Measurements from ENCODE around the gene HMCN1.
A peak's percentile ranks its signal among the peaks of the same experiment; 100 is the strongest.

HMCN1 gene

GRCh38 chr1:186044079-186044685 is 310.0 kb downstream of the HMCN1 start:
- no peak for DNase-seq

DNA sequence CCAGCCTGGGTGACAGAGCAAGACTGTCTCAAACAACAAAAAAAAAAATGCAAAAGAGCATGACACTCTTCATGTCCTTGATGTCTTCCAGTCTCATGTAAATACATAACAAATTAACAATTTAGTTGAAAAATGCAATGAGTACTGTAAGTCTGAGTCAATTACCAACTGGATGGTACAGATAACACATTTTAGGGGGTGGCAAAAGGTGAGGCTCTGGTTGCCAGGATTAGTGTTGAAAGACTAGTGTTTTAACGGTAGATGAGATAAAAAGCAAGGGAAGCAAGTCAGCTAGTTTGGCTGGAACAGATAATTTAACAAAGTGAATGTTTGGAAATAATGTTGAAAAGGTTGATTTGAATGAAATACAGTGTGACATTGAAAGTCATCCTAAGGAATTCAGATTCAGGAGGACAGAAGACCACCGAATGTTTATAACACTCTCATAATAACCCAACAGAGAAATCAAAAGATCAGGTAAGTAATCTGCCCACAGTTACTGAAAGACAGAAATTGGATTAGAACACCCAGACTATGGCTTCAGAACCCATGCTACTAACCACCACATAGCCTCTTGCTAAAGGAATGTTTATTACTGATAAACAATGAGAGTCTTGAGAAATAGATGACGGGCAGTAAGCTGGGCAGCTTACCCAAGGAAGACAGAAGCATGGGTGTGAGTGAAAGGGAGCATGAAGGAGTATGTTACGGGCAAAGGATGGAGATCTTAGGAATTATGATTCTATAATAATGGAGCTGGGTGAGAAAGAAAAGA is 312.4 kb downstream of the HMCN1 start:
- no peak for DNase-seq

GRCh38 chr1:186050360-186050759 is 316.2 kb downstream of the HMCN1 start:
- DNase-seq, result peak; percentile 11

DNA sequence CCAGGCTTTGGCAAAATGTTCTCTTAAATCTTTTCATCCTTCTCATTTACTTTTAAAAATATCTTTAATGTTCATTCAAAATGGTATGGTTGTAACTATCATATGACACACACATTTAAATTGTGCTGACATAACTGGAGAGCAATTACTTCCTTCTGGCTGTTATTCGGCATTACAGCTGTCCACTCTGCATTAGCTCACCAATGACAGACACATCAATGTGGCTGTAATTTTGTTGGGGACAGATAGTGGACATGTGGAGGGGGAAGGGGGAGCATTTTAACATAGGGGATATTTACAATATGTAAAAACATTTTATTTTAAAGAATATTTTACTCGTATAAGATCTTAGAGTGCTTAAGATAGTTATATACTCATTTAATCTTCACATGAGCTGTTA is 319.8 kb downstream of the HMCN1 start:
- no peak for DNase-seq

- no peak for DNase-seq
Measured at GRCh38 chr1:186054932-186055331, 320.7 kb downstream of the HMCN1 start.

GRCh38 chr1:186055846-186056245 is 321.7 kb downstream of the HMCN1 start:
- peak; percentile 14 for DNase-seq

DNA sequence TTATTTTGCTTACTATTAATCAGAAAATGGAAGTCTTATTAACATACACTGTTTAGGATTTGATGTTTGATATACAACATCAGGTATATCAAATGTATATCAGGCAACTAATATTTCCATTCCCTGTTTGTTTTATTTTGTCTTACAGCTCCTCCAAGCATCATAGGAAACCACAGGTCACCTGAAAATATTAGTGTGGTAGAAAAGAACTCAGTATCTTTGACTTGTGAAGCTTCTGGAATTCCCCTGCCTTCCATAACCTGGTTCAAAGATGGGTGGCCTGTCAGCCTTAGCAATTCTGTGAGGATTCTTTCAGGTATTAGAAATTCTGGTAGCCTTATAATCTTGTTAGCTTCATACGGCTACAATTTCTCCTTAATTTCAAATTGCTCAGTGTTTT is 322.9 kb downstream of the HMCN1 start:
- no peak for DNase-seq

DNA sequence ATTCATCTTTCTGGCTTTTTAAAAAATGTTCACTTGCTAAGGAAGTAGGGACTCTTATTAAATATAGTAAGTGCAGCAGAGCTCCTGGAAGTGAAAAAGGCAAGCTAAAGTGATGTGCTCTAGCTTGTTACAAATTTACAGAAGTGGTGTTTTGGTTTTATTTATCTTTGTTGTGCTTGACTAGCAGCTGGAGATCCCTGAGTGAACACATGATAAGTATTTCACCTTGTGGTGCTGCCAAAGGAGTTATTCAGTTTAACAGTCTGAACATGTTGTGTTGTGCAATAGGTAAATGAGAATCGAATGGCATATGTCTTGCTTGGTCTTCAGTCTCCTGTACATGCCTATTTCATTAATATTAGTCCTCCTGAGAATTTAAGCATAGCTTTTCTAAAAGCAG is 325.1 kb downstream of the HMCN1 start:
- DNase-seq, result peak; percentile 25

DNA sequence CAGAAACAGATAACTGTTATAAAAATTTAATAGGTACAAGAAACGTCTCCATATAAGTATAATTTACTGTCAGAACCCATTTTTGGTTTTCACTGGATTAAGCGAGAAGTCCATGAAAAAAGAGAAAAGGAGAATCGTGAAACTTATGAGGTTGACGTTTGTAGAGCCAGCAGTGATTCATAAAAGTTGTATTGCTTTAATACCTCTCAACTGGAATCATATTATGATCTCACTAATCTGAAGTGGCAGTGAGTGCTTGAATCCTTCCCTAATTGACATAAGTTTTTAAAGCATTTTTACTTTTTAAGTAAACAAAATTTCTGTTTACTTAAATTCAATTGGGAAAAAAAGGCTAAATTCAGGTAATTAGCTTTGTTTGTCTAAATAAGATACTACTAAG is 325.6 kb downstream of the HMCN1 start:
- DNase-seq, result no peak

DNA sequence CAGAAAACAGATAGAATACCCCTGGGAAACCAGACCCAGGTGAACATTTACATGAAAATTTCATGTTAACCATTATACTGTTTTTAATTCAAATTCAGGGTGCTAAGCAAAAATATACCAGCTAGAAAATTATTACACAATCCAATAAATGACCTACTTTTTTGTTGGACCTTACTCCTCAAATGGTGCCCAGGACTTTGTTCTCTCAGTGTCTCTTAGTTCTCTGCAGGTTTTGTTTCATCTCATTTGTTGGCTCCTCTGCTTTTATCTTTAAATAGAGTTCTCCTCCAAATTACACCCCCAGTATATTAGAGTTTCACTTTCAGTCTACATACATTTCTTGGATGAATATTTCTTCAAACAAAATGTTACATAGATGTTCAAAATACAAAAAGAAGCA is 326.0 kb downstream of the HMCN1 start:
- DNase-seq, result no peak

DNA sequence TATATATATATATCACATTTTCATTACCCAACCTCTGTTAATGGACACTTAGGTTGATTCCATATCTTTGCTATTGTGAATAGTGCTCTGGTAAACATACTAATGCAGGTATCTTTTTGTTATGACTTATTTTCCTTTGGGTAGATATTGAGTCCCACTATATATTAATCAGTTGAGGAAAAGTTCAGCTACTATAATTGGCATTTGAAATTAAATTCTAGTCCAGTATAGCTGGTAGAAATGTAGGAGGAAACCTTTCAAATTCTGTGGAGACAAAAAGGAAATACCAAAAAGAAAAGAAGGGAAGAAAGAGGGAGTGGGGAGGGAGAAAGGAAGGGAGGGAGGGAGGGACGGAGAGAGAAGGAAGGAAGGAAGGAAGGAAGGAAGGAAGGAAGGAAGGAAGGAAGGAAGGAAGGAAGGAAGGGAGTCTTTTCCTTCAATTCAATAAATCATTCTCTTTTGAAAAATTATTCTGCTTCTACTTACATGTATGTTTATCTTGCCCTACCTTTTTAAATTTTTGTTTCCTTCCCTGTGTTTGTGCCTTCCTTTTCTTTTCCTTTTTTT is 329.0 kb downstream of the HMCN1 start:
- no peak for DNase-seq

GRCh38 chr1:186066411-186066810 is 332.2 kb downstream of the HMCN1 start:
- DNase-seq, result no peak

DNA sequence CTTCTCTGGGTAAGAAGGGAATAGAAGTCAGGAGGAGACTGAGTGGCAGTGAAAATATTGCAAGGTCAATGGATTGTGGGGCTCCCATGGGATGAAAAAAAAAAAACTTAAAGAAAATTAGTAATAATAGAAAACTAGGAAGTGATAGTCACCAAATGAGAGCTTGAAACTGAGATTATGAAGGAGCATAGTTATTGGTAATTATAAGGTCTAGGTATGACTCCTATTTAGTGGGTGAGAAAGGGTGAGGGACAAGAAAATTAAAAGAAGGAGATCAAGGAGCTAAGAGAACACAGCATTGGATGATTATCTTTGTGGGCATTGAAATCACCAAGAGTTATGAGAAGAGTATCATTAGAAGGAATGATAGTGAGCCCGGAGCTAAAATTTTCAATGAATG is 339.5 kb downstream of the HMCN1 start:
- no peak for DNase-seq

- no peak for DNase-seq
Measured at GRCh38 chr1:186076006-186076405, 341.8 kb downstream of the HMCN1 start.

GRCh38 chr1:186078245-186078644 is 344.1 kb downstream of the HMCN1 start:
- DNase-seq, result no peak

GRCh38 chr1:186079084-186079684 is 345.0 kb downstream of the HMCN1 start:
- DNase-seq, result no peak

GRCh38 chr1:186082235-186082937 is 348.2 kb downstream of the HMCN1 start:
- DNase-seq, result peak; percentile 70

GRCh38 chr1:186086583-186086982 is 352.4 kb downstream of the HMCN1 start:
- no peak for DNase-seq

- no peak for DNase-seq
Measured at GRCh38 chr1:186089940-186090339, 355.7 kb downstream of the HMCN1 start.

DNA sequence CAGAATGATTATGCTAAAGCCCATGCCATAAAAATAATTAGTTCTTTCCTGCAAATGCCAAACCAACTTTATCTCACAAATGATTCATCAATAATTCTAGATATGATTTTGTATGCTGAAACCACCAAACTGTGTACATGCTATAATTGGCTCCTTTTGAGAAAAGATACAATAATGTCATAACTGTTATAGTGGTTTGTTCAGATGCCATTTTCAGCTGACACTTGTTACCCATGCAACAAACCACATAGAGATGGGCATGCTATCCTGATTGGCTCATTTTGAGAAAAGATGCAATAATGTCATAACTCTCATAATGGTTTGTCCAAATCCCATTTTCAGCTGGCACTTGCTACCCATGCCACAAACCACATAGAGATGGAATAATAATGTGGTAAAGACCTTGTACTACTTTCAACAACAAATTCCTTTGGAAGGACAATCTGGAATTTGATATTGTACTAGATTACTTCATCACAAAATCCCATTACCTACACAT is 357.1 kb downstream of the HMCN1 start:
- DNase-seq, result no peak

GRCh38 chr1:186093437-186093836 is 359.2 kb downstream of the HMCN1 start:
- DNase-seq, result no peak

GRCh38 chr1:186094172-186094571 is 360.0 kb downstream of the HMCN1 start:
- peak; percentile 62 for DNase-seq

Measured in fibroblast of skin of abdomen (primary cell).